ENCODE results near the gene TMTC3. TPM values are rescaled to one million over a fixed set of nuclear protein-coding genes. Genes with fewer than 3 reads are reported as not detected.

The TMTC3 gene
- total and polyA plus RNA-seq, 4 donors, result 3.0 to 28.2 (median 6.3) TPM

DNA sequence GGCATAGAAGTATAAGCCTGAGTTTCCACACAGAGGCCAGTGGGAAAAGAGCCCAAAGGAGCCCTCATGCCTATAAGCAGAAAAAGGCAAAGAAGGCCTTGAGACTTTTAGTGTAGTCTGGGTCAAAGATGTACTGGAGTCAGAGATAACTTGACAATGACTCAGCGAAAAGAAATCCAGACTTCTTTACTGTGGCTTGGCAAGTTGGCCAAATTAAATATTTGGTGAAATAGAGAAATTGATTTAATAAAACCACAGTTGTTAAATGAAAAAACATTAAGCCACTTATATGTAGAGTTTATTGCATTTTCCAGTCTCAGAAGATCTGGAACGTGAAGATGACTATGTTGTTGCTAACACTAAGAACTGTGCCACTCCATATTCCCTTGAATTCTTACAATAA lies 105.1 kb downstream of the TMTC3 start:
- H3K4me3 ChIP-seq (ENCODE audit: low read depth in 1 of 3, low read length in 3 of 3), result no peak overlapping the region
- no peaks in the 10 kb centered on the region for H3K4me1 ChIP-seq (ENCODE audit: control insufficient read depth in 4 of 4, insufficient read depth in 4 of 4, low read length in 3 of 4)
- no peaks in the 10 kb centered on the region for H3K27me3 ChIP-seq (ENCODE audit: control insufficient read depth in 4 of 4, insufficient read depth in 4 of 4, low read length in 3 of 4)
- DNase-seq (ENCODE audit: low spot score), result no peak
- no peak overlapping the region for H3K9ac ChIP-seq (ENCODE audit: low read depth in 1 of 2, low read length in 2 of 2)
- no peaks in the 10 kb centered on the region for H3K36me3 ChIP-seq (ENCODE audit: control insufficient read depth in 4 of 4, insufficient read depth in 3 of 4, low read depth in 1 of 4, low read length in 3 of 4)
- no peaks in the 10 kb centered on the region for H3K9me3 ChIP-seq (ENCODE audit: control insufficient read depth in 4 of 4, low read length in 3 of 4)
- TF ChIP-seq, protein P1, sequence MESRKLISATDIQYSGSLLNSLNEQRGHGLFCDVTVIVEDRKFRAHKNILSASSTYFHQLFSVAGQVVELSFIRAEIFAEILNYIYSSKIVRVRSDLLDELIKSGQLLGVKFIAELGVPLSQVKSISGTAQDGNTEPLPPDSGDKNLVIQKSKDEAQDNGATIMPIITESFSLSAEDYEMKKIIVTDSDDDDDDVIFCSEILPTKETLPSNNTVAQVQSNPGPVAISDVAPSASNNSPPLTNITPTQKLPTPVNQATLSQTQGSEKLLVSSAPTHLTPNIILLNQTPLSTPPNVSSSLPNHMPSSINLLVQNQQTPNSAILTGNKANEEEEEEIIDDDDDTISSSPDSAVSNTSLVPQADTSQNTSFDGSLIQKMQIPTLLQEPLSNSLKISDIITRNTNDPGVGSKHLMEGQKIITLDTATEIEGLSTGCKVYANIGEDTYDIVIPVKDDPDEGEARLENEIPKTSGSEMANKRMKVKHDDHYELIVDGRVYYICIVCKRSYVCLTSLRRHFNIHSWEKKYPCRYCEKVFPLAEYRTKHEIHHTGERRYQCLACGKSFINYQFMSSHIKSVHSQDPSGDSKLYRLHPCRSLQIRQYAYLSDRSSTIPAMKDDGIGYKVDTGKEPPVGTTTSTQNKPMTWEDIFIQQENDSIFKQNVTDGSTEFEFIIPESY (IDR thresholded peaks at IDR 0.05), result no peak
- TF ChIP-seq NR2F2 (IDR thresholded peaks at IDR 0.05), result no peak
- WGBS, result 79% methylated on average over 2 of the region's 2 CpGs
- no peak overlapping the region for H3K27ac ChIP-seq (ENCODE audit: low read depth in 1 of 2, low read length in 2 of 2)

DNA sequence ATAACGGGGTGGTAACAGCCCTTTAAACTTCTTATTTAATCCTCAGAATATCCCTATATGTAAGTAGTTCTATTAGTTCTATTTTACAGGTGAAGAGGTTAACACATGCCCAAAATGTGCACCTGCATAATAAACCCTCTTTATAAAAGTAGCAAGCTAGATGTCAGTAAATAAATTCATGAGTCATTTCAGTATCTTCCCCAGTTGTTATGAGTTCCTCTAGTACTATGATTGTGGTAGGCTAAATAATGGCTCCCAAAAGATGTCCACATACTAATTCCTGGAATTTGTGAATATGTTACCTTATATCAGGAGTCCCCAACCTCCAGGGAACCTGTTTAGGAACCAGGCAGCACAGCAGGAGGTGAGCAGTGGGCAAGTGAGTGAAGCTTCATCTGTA lies 106.5 kb downstream of the TMTC3 start:
- WGBS, result 92% methylated on average over 1 of the region's 1 CpG
- Histone ChIP-seq H3K27ac (ENCODE audit: low read depth in 1 of 2, low read length in 2 of 2) (no peak overlapping the region), H3K27me3 (ENCODE audit: control insufficient read depth in 4 of 4, insufficient read depth in 4 of 4, low read length in 3 of 4) (no peaks in the 10 kb centered on the region), H3K4me3 (ENCODE audit: low read depth in 1 of 3, low read length in 3 of 3) (no peak overlapping the region), H3K36me3 (ENCODE audit: control insufficient read depth in 4 of 4, insufficient read depth in 3 of 4, low read depth in 1 of 4, low read length in 3 of 4) (no peaks in the 10 kb centered on the region), H3K9me3 (ENCODE audit: control insufficient read depth in 4 of 4, low read length in 3 of 4) (no peaks in the 10 kb centered on the region), H3K9ac (ENCODE audit: low read depth in 1 of 2, low read length in 2 of 2) (no peak overlapping the region), H3K4me1 (ENCODE audit: control insufficient read depth in 4 of 4, insufficient read depth in 4 of 4, low read length in 3 of 4) (no peaks in the 10 kb centered on the region)
- DNase-seq (ENCODE audit: low spot score), result no peak
- TF ChIP-seq FOXA2 (IDR thresholded peaks at IDR 0.05), result no peak
- no peak for TF ChIP-seq HNF4G (IDR thresholded peaks at IDR 0.05)
- TF ChIP-seq, protein P2, sequence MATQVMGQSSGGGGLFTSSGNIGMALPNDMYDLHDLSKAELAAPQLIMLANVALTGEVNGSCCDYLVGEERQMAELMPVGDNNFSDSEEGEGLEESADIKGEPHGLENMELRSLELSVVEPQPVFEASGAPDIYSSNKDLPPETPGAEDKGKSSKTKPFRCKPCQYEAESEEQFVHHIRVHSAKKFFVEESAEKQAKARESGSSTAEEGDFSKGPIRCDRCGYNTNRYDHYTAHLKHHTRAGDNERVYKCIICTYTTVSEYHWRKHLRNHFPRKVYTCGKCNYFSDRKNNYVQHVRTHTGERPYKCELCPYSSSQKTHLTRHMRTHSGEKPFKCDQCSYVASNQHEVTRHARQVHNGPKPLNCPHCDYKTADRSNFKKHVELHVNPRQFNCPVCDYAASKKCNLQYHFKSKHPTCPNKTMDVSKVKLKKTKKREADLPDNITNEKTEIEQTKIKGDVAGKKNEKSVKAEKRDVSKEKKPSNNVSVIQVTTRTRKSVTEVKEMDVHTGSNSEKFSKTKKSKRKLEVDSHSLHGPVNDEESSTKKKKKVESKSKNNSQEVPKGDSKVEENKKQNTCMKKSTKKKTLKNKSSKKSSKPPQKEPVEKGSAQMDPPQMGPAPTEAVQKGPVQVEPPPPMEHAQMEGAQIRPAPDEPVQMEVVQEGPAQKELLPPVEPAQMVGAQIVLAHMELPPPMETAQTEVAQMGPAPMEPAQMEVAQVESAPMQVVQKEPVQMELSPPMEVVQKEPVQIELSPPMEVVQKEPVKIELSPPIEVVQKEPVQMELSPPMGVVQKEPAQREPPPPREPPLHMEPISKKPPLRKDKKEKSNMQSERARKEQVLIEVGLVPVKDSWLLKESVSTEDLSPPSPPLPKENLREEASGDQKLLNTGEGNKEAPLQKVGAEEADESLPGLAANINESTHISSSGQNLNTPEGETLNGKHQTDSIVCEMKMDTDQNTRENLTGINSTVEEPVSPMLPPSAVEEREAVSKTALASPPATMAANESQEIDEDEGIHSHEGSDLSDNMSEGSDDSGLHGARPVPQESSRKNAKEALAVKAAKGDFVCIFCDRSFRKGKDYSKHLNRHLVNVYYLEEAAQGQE (IDR thresholded peaks at IDR 0.05), result no peak

Other genes with a start within 250 kb of the TMTC3 start
- gene C12orf50, start 112.9 kb upstream of the TMTC3 start, total RNA-seq, result under 1 TPM in 1 of 2 donors, not detected in 1; 0.08 TPM
- gene C12orf50, start 112.9 kb upstream of the TMTC3 start, polyA plus RNA-seq, result not detected
- gene CEP290, start 219 bp upstream of the TMTC3 start, total RNA-seq, result 1 to 10 TPM; 3.5 to 4.4 TPM
- 1 to 10 TPM; 1.0 to 4.7 TPM for gene CEP290, start 219 bp upstream of the TMTC3 start, polyA plus RNA-seq

All from liver (tissue), 9 donors.